Breast epithelium (tissue), 3 donors: ENCODE data around the gene RNH1.

Experiments
- CTCF ChIP-seq, 3 donors: fragments of 450-650 bp; IDR thresholded peaks; one replicate each; pipeline ENCODE4 v1.5.1; 2016 to 2017; ENCODE audit warnings: antibody characterized with exemption in 3 of 3, mild to moderate bottlenecking in 3 of 3, moderate library complexity in 3 of 3
- POLR2AphosphoS5 ChIP-seq, 3 donors: sonication (generic); formaldehyde crosslinking; IDR thresholded peaks; one replicate each; pipeline ENCODE4 v1.6.1; 2017; ENCODE audit warnings: antibody characterized with exemption in 3 of 3

- TF ChIP-seq POLR2AphosphoS5 (IDR thresholded peaks at IDR 0.05) (no peak), CTCF (IDR thresholded peaks at IDR 0.05) (no peak)
Observed at GRCh38 chr11:550021-550745, 43.1 kb upstream of the RNH1 start.
